Muscle of arm (tissue), 12 donors: Measurements from ENCODE around the gene DLGAP4. TPM values are rescaled to one million over a fixed set of nuclear protein-coding genes. Genes with fewer than 3 reads are reported as not detected.
A peak's percentile ranks its signal among the peaks of the same experiment; 100 is the strongest.

Experiments
- DNase-seq: peaks from one replicate; pipeline ENCODE4 v3.0.0-alpha.2; 2013
- polyA plus RNA-seq, 12 donors: library from polyadenylated mRNA; unstranded; fragments of 120-200 nt; gene quantifications; one replicate each; pipeline ENCODE4 v1.2.1, GENCODE V29; 2013; ENCODE audit not compliant: insufficient read length in 12 of 12

Gene DLGAP4
- polyA plus RNA-seq, 12 donors = 43.9 to 79.6 (median 48.3) TPM; not detected in 1

DNA sequence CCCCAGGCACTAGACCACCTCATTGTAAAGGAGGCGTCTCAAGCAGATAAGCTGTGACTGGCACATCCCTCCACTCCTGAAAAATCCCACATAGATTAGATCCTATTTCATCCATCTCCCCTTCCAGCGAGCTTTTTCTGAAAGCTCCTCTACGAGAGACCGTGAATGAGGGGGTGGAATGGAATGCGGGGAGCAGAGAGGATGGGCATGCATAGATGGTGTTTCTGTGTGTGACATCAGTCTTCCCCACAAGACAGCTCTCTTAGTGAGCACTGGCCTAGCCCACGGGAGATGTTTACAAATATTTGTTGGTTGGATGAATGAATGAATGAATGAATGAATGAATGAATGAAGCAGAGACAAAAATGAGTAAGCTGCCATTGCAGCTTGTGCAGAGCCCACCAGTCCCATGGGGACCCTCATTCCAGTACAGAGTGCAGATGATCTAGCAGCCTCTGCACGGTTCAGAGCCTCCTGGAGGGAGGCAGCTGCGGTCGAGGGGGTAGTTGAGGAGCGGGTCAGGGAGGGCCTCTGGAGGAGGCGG lies 98.4 kb downstream of the DLGAP4 start:
- DNase-seq = no peak

DNA sequence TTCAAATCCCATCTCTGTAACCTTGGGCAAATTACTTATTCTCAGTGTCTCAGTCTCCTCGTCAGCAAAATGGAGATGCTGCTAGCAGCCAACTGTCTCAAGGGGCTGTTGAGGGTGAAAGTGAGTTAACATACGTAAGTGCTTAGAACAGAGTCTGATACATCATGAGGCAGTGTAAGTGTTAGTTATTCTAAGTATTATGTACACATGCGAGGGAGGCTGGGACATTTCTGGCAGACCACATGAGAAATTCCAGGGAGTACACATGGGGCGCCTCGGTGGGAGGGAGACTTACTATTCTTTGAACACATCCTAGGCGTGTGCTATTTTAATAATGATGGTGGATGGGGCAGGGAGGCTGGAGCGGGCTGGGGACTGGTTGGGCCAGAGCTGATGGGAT lies 99.1 kb downstream of the DLGAP4 start:
- no peak for DNase-seq

DNA sequence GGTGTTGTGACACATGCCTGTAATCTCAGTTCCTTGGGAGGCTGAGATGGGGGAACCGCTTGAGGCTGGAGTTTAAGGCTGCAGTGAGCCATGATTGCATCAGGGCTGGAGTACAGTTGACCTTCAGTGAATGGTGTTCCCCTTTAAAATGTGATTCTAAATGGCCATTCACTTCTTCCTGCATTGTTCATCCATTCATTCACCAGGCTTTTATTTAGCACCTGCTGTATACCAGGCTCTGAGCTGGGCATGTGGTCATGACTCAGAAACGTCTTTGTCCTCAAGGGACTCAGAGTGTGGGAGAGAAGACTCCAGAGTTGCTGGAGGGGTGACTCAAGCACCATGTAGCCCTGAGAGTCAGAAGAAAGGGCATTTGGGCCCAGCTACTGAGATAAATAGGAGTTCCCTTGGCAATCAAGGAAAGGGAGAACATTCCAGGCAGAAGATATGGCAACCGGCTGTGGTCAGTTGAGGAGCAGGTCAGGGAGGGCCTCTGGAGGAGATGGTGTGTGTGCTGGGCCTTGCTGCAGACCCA lies 101.1 kb downstream of the DLGAP4 start:
- DNase-seq = no peak

DNA sequence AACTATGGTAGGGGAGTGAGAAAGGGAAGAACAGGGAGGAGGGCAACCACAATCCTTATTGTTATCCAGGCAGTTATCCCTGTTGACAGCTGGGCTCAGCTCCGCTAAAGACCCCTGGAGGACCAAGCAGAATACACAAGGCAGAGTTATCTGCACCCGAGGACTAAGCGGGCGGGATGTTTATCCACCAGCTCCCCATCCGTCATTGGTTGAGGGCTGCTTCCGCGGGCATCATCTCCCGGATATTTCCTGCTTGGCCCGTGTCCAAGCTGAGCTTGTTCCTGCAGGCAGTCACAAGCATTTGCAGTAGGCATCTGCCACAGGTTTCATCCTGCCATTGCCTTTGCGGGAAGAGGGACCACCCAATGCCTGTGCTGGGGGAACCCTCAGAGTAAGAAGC lies 102.1 kb downstream of the DLGAP4 start:
- no peak for DNase-seq

DNA sequence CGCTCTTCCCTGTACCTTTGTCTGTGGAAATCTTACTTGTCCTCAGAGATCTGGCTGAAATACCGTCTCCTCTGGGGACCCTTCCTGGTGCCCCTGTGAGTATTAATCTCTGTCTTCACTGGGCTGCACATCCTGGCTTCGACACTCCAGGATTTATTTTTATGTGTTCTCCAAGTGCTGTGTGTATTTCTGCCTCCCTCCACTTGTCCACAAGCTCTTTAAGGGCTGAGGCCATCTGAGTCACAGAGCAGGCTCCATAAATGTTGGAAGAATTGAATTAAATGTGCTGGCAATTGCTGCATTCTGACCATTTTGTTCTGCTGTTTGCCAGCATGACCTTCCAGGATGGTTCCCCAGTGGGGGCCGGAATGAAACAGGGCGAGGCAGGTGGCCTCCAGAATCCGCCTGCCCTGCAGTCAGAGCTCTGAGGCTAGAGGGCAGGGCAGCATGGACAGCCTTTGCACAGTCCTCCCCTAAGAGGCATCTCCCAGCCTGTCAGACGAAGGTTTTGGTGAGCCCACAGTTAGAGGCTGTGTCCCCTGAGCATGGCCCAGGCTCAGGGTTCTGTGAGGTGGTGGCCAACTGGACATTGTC lies 105.8 kb downstream of the DLGAP4 start:
- no peak for DNase-seq

DNA sequence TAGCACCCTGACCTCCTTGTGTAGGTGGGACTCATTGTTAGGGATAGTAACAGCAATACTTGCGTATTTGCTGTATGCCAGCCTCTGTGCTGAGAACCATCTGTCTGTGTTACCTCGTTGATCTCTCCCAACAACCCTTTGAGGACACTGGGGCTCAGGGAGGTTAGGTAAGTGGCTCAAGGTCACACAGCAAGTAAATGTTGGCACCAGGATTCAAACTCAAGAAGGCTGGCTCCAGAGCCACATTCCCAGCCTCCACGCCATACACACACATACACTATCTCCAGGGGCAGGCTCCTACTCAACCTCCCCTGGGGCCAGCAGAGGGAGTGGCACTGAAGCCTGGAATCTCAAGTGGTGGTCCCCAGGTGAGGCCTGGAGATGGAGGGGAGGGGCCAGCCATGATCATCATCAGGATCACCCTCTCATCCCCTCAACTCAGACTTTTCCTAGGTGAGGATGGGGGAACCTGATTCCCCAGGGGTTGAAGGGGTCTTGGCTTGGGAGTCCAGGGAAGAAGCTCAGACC lies 109.4 kb downstream of the DLGAP4 start:
- no peak for DNase-seq

DNA sequence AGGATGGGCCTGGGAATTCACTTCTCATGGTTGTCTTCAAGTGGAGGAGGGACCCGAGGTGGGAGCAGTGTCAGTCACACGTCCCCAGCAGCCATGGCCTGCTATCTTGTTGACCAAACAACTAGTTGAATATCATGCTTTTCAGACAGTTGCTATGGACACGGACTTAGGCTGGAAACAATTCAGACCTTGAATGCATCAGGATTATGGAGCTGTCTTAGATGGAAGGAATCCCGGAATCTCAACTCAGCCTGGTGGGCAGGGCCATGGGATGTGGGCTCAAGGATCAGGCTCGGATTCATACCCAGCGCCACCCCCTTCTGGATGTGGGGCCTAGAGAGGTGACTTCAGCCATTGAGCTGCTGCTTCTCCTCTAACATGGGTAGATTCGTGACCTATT lies 112.6 kb downstream of the DLGAP4 start:
- no peak for DNase-seq

DNA sequence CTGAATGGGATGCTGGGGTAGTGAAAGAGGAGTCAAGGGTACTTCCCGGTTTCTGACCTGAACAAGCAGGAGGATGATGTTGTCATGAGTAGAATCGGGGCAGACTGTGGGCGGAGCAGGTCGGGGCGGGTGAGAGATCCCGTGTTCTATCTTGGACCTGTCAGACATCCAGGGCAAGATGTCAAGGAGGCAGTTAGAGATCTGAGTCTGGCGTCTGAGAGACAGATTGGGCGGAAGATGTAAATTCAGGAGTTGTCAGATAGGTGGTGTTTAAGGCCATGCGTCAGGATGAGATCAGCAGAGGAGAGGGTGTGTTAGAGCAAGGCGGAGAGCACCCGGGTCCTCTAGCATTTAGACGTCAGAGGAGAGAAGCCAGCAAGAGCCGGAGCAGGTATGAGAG lies 115.5 kb downstream of the DLGAP4 start:
- no peak for DNase-seq

DNA sequence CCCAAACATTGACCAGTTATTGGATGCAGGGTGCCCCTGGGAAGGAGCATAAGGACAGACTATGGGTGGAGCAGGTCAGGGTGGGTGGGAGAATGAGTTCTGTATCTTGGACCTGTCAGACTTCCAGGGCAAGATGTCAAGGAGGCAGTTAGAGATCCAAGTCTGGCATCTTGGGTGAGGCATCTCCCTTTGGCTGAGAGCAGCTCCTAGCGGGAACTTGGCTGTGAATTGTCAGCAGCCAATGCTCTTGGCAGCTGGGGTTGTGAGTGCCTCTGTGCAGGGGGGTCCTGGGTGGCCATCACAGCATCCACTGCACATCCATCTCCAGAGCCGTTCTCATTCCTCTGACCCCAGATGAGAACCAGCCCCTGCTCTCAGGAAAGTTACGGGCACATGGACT lies 118.2 kb downstream of the DLGAP4 start:
- no peak for DNase-seq

DNA sequence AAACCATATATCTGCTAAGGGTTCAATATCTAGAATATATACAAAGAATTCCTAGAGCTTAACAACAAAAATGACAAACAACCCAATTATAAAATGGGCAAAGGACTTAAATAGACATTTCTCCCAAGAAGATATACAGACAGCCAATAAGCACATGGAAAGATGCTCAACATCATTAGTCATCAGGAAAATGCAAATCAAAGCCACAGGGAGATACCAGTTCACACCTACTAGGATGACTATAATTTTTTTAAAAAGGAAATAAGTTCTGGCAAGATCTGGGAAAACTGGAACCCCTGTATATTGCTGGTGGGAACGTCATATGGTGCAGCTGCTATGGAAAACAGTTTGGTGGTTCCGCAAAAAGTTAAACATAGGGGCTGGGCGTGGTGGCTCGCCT lies 119.0 kb downstream of the DLGAP4 start:
- no peak for DNase-seq

DNA sequence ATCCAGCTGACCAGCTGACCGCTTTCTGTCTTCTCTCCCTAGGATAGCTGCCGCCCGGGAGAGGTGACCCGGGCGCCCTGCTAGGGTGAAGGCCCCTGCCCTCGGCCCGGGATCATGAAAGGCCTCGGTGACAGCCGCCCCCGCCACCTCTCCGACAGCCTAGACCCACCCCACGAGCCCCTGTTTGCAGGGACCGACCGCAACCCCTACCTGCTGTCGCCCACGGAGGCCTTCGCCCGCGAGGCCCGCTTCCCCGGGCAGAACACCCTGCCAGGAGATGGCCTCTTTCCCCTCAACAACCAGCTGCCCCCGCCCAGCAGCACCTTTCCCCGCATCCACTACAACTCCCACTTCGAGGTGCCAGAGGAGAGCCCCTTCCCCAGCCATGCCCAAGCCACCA lies 125.5 kb downstream of the DLGAP4 start:
- DNase-seq = no peak

DNA sequence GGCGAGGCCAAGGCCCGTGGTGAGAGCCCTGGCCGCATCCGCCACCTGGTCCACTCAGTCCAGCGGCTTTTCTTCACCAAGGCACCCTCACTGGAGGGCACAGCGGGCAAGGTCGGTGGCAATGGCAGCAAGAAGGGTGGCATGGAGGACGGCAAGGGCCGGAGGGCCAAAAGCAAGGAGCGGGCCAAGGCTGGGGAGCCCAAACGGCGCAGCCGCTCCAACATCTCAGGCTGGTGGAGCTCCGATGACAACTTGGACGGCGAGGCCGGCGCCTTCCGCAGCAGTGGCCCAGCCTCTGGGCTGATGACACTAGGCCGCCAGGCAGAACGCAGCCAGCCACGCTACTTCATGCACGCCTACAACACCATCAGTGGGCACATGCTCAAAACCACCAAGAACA lies 126.0 kb downstream of the DLGAP4 start:
- no peak for DNase-seq

DNA sequence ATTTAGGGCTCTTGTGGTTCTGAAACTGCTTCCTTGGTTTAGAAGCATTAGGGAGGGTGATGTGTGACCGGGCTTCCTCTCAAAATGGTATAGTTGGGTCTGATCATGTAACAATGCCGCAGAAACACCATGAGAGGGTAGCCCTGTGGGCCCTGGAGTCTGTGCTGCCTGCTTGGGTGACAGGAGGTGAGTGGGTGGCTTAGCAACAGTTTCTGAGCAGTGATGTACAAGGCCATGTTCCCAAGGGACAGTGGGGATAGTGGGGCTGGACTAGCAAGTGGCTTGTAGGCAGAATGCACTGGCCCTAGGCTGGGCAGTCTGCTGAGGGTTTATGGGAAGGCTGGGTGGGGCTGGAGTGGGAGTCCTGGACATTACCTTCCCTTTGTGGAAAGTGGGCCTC lies 128.2 kb downstream of the DLGAP4 start:
- DNase-seq = no peak

DNA sequence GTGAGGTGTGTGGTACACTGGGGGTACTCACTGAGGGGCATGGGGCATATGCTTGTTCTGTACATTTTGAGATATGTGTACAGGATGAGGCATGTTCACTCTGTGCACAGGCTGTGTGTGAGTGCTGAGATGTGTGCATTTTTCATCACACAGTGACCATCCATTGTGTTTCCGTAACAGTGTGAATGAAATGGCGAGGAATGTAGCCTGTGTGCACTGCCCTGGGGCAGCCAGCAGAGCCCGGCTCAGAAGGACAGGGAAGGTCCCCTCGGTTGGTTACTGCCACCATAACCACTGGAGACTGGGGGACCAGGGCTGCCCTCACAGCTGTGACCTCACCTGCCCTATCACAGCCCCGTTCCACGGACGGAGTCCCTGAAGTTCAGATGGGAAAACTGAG lies 129.0 kb downstream of the DLGAP4 start:
- DNase-seq = no peak

DNA sequence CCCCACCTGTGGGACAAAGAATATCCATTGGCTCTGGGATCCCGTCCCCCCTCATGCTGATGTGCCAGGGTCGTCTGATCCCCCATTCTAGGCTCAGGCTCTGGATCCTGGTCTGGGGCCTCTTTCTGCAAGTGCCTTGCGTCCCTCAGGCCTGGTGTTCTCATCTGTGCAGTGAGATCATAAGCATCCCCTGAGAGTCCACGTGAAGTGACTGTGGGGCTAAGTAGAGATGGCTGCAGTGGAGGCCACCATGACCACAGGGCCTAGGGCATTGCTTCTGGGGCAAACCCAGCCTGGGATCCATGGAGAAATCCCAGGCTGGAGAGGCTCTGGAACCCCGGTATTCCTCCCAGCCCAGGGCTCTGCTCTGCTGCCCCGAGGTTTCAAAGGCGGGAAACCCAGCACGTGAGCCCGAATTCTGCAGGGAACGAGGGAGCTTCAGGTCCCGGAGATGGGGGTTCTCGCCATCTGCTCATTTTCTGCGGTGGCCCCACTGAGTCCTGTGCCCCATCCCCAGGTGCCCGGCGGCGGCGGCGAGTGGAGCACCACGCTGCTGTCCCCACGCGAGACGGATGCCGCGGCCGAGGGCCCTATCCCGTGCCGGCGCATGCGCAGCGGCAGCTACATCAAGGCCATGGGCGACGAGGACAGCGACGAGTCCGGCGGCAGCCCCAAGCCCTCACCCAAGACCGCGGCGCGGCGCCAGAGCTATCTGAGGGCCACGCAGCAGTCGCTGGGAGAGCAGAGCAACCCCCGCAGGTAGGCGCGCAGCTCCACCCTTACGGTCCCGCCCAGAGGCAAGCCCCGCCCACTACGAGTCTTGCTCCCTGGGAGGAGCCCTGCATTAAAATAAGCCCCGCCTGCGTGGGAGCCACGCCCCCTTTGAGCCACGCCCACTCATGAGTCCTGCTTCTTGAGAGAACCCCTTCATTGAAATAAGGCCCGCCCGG lies 129.7 kb downstream of the DLGAP4 start:
- no peak for DNase-seq

DNA sequence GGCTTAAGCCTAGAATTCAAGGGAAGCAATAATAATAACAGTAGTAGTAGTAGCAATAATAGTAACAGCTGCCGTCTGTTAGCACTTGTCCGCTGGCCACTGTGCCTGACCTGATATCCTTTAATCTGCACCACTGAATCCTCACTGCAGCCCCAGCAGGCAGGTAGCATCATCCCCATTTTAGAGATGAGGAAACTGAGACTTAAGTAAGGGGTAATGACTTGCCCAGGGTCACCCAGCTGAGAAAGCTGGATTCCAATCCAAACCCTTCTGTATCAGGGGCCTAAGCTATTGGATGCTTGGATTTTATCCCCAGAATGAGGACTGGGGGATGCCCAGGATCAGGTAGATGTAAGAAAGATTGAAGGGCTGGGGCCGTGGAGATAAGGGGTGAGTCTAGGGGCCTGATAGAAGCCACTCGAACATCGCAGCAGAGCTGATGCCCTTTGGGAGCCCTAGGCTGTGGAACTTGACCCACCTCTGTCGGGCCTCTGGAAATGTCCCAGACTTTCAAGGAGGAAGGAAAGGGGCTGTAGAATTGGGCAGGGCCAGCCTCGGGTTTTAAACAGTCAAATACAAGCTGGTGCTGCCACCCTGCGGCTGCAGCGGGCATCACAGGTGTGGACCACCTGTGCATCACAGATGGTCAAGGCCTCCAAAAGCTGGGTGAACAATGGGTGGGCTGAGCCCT lies 133.0 kb downstream of the DLGAP4 start:
- DNase-seq = peak; percentile 56

DNA sequence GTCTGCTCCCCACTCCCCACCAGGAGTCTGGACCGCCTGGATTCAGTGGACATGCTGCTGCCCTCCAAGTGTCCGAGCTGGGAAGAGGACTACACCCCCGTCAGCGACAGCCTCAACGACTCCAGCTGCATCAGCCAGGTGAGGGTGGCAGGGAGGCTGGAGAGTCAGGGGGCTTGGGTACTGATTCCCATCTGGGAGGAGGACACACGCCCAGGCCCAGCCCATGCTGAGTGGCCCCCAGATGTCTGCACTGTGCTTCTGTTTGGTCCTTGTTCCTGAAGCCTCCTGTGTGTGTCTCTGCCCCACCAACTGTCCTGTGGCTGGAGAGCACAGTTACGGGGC lies 133.6 kb downstream of the DLGAP4 start:
- no peak for DNase-seq

DNA sequence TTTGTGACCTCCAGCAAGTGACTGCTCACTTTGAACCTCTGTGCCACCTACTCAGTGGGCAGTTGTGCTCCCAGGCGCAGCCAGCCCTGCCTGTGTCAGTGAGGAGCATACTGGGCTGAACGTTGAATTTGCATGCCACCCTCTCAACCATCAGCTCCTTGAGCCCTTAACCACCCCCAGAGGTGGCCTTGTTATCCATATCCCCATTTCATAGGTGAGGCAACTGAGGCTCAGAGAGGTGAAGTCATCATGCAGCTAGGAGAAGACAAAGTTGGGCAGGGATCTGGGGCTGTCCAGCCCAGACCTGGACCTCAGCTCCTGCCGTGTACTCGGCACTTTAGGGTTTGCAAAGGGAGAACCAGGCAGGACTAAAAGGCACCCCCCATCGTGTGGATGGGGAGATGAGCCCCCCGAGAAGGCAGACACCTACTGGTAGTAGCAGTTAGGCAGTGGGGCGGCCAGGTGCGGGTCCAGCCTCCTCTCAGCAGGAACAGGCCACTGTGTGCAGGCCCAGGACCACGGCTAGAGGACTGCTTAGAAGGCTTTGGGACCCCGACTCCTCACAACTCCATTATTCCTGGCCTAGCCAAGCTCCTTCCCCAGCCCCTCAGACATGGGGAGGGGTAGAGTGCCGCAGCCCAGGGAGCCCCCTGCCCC lies 134.4 kb downstream of the DLGAP4 start:
- no peak for DNase-seq

DNA sequence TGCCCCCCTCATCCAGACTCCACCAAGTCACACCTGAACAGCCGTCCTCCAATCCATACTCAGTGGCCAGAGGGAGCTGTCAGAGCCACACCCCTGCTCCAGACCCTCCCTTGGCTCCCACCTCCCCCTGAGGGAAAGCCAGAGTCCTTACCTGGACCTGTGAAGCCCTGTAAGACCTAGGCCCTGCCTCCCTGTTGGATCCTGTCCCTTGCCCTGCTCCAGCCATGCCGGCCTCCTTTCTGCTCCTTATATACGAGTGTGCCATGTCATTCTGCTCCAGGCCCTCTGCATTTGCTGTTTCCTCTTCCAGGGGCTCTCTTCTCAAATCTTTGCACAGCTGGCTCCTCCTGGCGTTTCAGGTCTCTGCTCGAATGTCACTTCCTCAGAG lies 134.9 kb downstream of the DLGAP4 start:
- no peak for DNase-seq

DNA sequence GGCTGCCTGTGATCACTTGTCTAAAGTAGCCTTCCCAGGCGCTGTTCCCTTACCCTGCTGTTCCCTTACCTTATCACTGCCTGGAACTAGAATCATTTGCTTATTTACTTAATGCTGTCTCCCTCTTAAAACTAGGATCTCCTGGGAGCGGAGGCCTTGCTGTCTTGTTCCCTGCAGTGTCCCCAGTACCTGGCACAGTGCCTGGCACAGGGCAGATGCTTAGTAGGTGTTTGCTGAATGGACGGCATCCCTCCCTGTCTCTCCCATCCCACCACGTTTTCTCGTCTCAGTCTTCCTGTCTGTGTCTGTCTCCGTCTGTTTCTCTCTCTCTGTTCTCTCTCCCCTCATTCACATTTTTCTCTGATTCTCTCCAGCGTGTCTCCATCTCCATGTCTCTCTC lies 135.3 kb downstream of the DLGAP4 start:
- DNase-seq = no peak

DNA sequence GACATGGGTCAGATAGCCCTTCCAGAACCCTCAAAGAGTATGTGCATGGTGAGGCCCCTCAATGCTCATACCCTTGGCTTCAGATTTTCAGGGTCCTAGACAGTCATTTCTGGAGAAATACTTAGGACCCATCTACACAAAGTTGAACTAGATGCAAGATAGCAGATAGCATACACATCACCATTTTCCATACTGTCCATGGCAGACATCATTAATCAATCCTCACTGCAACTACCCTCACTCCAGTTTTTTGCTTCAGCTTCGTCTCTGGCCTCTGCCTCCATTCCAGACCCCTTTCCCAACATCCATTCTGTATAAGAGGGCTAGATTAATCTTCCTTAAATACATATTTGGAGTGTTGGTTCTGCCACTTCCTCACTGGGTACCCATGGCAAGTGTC lies 139.7 kb downstream of the DLGAP4 start:
- no peak for DNase-seq

DNA sequence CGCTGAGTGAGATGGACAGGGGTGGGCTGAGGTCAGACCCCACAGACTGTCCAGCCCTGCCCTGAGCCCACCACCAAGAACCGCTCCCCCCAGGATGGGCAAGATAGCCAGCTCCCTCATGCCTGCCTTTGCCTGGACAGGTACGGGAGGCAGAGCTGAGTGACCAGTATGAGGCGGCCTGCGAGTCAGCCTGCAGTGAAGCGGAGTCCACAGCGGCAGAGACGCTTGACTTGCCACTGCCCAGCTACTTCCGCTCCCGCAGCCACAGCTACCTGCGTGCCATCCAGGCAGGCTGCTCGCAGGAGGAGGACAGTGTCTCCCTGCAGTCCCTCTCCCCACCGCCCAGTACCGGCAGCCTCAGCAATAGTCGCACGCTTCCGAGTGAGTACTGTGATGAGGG lies 140.4 kb downstream of the DLGAP4 start:
- DNase-seq = no peak
